HG03060 (cell line): Measurements from ENCODE around the gene TIPRL.
A peak's percentile ranks its signal among the peaks of the same experiment; 100 is the strongest.
"Not testable (repeated sequence)": the region's sequence is repeated elsewhere in the genome, so short reads cannot be mapped to it uniquely, and the experiment has no call there.

Experiments used
- ATAC-seq: cut with Tn5 transposase; IDR thresholded peaks from one replicate; pipeline ENCODE4 v1.9.1; 2021; ENCODE audit warnings: low read depth, moderate number of reproducible peaks; ENCODE audit not compliant: unreplicated experiment

Gene TIPRL

DNA sequence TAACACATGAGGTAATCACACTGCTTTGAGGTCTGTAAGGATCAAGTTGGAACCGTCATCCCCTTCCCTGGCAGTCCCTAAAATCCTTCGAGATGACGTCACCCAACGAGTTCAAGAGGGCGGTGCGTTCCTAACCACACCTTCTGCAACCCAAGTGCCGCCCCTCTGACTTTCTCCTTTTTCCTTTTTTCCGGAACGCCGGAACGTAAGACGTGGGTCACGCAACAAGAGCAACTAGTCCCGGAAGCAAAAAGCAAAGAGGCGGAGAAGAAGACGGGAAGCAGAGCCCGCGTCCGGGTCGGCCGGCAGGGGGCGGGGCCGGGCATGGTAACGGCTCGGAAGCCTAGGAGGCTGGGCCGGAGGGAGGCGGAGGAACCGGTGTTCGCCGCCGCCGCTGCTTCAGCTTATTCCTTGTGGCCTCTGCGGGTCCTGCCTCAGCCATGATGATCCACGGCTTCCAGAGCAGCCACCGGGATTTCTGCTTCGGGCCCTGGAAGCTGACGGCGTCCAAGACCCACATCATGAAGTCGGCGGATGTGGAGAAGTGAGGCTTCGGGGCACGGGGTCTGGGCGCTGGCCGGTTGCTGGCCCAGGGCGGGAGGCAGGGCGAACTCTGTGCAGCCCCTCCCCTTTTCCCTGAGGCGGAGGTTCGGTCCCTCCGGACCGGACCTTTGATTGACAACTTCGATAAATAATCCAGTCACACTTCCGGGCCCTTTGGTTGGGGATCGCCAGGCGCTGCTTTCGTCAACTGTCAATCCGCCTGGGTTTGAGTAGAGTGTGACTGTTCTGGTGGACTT is at the start of gene TIPRL:
Gene TIPRL, plus strand, starts transcription at position 325 of the 800 bp plus-strand sequence. Its CDS starts 116 bp downstream, at position 441.
- peak; percentile 76 for ATAC-seq

GRCh38 chr1:168129933-168130332 is 48.8 kb upstream of the TIPRL start:
- no peak for ATAC-seq

- no peak for ATAC-seq
Observed at GRCh38 chr1:168134132-168134531, 44.6 kb upstream of the TIPRL start.

GRCh38 chr1:168134642-168135041 is 44.1 kb upstream of the TIPRL start:
- ATAC-seq: no peak

GRCh38 chr1:168135116-168135920 is 43.4 kb upstream of the TIPRL start:
- no peak for ATAC-seq

DNA sequence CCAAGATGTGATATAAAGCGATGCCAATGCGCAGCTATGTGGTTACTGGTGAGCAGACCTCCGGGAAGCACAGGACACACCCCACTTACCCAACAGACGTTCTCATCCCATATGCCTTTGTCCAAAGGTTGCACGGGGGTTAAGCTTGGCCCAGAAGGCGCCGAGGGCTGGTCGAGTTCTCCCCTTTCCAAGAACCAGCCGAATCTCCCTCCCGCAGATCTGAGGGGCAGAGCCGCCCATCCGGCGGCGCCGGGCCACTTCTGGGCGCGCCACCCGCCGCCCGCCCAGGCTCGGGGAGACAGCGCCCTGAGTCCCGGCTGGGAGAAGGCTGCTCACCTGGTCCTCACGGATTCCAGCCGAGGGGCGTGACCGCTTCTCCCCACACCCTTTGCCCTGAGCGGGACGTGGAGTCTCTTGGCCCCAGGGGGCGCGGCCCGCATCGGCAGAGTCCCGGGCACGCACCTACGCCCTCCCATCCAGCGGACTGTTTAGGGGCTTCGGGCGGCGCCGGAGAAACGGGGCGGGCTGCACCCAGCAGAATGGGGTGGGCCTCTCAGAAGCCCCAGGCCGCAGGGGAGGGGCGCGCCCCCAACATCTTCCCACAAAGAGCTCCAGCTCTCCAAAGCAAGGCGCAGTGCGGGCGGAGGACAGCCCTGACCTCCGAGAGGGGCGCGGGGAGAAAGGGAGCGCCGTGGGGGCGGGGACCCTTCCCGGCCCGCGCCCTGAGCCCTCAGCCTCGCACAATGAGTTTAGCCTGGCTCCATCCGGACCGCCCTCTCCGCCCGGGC is 42.6 kb upstream of the TIPRL start:
- ATAC-seq: no peak

DNA sequence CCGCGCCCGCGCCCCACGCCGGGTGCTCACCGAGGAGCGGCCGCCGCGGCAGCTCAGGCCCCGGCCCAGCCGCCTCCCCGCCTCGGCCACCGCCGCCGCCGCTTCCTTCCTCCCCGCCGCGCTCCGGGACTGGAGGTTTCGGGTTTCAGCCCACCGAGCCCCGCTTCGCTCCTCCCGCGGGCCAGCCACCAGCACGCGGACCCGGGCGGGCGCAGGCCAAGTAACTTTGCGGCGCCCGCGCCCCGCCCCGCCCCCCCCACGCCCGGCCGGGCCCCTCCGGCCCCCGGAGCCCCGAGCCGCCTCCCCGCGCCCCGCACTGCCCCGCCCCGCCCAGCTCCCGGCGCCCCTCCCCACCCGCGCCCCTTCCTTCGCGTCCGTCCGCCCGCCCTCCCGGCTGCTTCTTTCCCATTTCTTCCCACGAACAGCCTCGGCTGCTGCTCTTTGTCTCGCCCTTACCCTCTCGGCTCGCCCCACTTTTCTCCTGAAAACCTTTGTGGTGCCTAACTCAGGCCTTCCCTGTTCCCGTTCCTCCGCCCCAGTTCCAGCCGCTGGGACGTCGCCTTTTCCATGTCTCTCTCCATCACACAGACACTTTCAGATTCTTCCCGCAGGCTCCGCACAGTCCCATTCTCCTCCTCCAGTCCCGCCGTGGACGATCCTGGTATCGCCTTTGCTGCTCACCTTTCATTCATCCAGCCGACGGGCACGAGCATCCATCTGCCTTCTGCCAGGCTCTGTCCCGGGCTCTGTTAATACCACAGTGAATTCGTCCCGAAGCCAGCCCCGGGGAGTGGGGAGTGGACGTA is 41.9 kb upstream of the TIPRL start, which contains the start of gene GPR161:
Gene GPR161, minus strand, starts transcription at position 222 of the 806 bp plus-strand sequence. CDS start 32,080 bp downstream, outside the sequence.
- ATAC-seq: no peak

DNA sequence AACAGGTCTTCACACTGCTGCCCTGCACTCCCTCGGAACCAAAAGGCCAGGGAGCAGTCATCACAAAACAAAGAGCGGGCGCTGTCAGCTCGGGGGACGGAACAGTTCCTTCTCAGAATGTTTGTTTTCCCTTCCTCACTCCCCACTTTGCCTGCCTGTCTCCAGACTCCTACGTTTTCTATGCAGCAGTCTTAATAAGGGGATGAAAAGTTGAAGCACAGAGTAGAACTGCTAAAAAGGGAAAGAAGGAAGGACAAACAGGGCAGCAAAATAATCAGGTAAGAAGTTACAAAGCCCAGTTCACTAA is 41.3 kb upstream of the TIPRL start:
- no peak for ATAC-seq

DNA sequence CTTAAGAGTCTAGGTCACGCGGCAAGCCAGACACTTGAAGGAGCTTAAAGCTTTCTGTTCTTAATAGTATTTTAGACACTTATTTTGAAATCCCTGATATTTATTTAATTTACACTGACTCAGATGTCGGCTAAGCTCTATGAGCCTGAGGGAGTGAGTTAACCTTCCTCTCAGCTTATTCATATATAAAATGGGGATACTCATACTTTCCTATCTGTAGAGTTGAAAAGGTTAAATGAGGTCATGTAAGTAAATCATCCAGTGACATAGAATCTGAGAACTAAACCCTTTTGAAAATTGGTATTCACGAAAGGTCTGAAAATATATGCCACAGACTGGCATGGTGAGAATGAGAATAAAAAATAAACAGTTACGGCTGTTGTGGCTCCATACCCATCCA is 40.6 kb upstream of the TIPRL start:
- ATAC-seq: no peak

GRCh38 chr1:168139070-168139469 is 39.7 kb upstream of the TIPRL start:
- no peak for ATAC-seq

DNA sequence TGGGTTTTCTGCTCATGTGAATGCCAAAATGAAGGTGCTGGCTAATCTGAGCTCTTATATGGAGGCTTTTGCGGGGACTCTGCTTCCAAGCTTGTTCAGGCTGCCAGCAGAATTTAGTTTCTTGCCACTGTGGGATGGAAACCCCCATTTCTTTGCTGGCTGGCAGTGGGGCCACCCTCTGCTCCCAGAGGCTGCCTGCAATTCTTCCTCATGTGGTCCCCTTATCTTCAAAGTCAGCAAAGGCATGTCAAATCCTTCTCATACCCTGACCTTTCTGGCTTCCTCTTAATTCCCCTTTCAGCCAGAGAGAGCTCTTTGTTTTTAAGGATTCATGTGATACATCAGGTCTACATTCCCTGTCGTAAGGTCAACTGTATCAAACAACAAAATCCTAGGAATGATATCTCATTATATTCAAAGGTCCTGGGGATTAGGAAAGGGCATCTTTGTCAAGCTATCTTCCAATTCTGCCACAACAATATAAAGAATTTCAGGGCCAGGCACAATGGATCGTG is 36.8 kb upstream of the TIPRL start:
- ATAC-seq: no peak

DNA sequence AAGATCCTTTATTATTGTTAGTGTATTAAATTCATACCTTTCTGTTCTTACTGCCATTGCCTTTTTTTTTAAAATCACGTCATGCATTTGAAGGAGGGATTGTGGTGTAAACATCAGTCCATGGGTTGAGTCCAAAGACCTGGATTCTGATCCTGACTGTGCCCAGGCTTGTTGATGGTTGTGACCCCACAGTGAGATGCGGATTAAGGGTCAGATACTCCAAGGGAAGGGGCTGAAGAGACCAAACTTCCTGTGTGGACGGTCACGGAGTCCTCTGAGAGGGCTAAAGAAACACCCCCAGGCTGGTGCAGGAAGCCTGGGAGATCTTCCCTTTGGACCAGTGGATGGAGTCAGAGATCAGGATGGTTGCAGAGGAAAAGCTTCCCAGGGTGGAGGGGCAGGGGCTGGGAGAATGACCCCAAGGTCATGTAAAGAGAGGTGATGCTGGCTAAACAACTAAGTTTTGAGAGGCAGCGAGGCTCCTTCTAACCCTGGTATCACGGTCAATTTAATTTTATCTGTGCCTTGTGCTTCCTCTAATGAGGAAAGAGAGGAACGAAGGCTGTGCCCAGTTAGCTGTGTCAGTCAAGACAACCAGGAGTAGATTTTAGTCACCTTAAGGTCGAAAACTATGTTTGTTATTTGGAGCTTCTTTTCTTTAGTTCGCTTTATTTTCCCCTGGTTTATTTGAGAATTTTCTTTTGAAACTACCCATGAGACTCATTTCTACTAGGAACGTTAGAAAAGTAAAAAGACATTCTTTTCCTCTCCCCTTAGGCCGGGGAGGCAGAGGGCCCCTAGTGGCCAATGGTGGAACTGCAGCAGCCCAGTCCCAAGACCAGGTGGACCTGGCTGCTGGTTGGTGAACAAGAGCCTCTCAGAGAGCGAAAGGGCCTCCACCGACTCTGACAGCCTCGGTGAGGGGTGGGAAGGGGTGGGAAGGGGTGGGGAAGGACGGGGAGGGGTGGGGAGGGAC is 33.3 kb upstream of the TIPRL start:
- ATAC-seq: no peak

GRCh38 chr1:168146160-168146539 is 32.6 kb upstream of the TIPRL start:
- ATAC-seq: no peak

GRCh38 chr1:168146626-168147025 is 32.1 kb upstream of the TIPRL start:
- ATAC-seq: no peak

DNA sequence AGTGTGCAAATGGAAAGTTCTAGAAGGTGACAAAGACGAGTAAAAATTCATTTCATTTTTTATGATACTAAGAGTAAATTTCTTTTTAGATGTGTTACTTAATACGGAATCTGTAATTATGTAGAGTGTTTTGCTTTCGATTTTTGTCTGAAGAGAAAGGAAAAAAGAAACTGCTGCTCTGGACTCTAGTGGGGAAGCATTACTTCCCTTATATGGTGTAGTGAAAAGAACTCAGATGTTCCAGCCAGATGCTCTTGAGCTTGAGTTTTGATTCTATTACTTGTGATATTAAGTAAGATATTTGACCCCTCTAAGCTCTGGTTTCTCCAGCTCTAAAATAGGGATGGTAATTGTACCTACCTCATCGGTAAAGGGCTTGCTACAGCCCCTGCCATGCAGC is 29.8 kb upstream of the TIPRL start:
- ATAC-seq: peak; percentile 53

- ATAC-seq: no peak
Observed at GRCh38 chr1:168150283-168150682, 28.5 kb upstream of the TIPRL start.

- no peak for ATAC-seq
Observed at GRCh38 chr1:168151935-168152334, 26.8 kb upstream of the TIPRL start.

DNA sequence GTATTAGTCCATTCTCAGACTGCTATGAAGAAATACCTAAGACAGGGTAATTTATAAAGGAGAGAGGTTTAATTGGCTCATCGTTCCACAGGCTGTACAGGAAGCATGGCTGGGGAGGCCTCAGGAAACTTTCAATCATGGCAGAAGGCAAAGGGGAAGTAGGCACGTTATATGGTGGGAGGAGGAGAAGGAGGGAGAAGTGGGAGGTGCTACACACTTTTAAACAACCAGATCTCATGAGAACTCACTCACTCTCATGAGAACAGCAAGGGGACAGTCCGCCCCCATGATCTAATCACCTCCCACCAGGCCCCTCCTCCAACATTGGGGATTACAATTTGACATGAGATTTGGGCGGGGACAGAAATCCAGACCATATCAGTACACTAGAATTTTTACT is 24.1 kb upstream of the TIPRL start:
- ATAC-seq: not testable (repeated sequence)

DNA sequence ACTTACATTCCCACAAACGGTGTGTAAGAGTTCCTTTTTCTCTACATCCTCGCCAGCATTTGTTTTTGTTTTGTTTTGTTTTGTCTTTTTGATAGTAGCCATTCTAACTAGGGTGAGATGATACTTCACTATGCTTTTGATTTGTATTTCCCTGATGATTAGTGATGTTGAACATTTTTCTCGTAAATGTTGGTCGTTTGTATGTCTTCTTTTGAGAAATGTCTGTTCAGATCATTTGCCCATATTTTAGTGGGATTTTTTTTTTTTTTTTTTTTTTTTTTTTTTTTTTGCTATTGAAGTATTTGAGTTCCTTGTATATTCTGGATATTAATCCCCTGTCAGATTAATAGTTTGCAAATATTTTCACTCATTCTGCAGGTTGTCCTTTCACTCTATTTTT is 22.9 kb upstream of the TIPRL start:
- ATAC-seq: no peak
